K562 (cell line): ENCODE results near the gene PXDC1.

Experiments
- FOXJ3 ChIP-seq: sonication (generic); formaldehyde crosslinking; IDR thresholded peaks from 2 replicates; pipeline ENCODE4 v1.4.0; 2020; ENCODE audit warnings: mild to moderate bottlenecking, missing genetic modification reagents
- HDAC6 ChIP-seq: IDR thresholded peaks from 2 replicates; pipeline ENCODE4 v1.6.1; 2012; ENCODE audit warnings: low read depth, mild to moderate bottlenecking, control low read depth, inconsistent platforms, low read length, moderate library complexity
- USF1 ChIP-seq: sonication (generic); formaldehyde crosslinking; IDR thresholded peaks from 2 replicates; pipeline ENCODE4 v1.9.0; 2022; ENCODE audit warnings: mild to moderate bottlenecking, missing genetic modification reagents

- TF ChIP-seq FOXJ3 (CRISPR knock-in tag) = no peak
- no peak for TF ChIP-seq USF1
- TF ChIP-seq HDAC6 = no peak
Measured at GRCh38 chr6:3742426-3743344, 8.8 kb downstream of the PXDC1 start.
